GM18868 (cell line): ENCODE results near the gene VTCN1.

Experiments
- ATAC-seq: cut with Tn5 transposase; IDR thresholded peaks from one replicate; pipeline ENCODE4 v1.9.1; 2021; ENCODE audit warnings: mild to moderate bottlenecking, moderate library complexity; ENCODE audit not compliant: unreplicated experiment

Gene VTCN1

DNA sequence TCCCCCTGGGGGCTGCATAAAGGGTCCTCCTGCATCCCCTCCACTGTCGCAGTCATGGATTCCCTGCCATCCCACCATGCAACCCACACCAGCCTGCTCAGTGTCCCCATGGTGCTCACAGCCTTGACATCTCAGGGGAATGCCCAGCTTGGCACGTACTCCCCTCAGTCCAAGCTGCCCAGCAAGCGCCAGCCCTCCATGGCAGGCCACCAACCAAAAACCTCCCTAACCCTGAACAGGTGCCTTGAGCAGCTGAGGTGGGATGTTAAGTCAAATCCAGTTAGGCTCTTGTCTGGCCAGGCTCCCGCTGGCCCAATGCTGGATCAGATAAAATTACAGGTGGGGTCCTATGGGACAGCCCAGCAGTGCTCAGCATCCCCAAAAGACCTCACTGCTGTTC is 341 bp downstream of the VTCN1 start:
- ATAC-seq = no peak

DNA sequence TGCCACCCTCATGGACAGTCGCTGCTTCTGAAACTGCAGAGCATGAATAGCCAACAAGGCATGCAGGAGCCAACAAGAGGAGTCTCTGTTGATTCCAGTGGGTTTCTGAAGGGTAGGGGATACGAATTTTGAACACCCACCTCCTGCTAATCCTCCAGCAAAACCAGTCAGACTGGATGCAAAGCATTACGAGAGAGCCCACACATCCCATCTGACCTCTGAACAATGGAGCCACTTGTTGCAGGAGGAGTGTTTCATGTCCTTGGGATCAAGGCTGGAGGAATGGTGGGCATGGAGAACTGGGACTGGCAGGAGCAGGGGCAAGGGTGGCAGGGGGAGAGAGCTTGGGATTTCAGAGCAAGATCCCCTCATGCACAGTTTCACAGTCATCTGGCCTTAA is 1.6 kb downstream of the VTCN1 start:
- no peak for ATAC-seq

DNA sequence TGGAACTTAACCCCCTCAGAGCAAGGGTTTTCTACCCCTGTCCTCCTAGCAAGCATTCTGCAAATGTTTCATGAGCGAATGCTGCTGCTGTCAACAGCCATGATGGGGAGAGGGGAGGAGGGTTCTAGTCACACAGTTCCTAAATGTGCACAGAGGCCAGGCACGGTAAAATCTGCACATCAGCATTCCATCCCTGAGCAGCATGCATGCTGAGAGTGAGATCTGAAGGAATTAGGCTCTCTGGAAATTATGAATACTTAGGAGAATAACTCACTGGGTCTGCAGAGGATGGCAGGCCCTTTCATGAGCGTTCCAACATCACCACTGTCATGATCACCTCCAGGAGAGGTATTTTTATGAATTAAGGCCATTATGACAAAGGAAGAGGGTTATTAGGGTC is 2.1 kb downstream of the VTCN1 start:
- ATAC-seq = no peak

DNA sequence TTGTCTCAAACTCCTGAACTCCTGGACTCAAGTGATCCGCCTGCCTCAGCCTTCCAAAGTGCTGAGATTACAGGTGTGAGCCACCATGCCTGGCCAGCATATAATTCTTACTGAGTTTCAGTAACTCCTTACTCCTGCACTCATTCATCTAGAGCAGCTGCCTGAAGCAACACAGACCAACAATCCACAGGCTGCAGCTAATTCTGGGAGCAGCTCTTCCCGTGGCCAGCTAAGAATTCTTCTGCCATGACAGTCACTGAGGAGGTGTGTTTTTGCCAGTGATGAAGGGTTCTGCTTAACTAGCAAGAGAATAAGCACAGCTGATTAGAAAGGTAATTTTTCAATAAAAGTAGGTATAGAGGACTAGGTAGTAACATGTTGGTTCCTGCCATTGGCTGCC is 5.4 kb downstream of the VTCN1 start:
- ATAC-seq = no peak

DNA sequence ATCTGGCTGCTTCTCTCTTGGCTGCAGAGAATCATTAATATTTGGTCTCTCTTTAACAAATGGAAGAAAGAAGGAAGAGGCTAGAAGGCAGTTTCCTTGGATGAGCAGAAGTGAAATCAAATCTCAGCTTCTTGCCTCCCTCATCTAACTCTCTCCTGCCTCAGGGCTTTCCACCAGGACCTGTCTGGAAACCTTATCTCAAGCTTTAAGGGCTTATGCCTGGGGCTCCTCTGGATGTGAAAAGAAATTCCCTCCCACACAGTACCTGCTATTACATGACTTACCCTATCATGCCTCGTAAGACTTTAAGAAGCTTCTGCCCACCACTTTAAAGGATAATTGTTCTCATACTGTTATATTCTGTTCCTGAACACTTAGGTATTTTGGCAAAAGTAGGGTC is 8.9 kb downstream of the VTCN1 start:
- no peak for ATAC-seq

DNA sequence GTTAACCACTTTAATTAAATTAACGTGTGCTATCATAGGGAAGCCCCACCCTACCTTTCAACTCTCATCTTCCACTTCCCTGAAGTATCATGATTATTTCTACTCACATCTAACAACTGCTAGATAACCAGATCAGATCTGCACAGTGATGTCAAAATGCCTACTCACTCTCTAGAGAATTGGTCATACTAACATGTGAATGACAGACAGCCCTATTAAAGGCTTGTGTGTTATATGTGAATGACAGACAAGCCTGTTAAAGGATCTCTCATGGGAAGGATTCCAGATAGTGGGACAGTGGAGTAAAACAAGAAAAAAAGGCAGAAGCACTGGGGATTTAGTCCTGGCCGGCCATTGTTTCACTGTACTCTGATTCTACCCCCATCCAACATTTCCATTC is 12.6 kb downstream of the VTCN1 start:
- ATAC-seq = no peak

DNA sequence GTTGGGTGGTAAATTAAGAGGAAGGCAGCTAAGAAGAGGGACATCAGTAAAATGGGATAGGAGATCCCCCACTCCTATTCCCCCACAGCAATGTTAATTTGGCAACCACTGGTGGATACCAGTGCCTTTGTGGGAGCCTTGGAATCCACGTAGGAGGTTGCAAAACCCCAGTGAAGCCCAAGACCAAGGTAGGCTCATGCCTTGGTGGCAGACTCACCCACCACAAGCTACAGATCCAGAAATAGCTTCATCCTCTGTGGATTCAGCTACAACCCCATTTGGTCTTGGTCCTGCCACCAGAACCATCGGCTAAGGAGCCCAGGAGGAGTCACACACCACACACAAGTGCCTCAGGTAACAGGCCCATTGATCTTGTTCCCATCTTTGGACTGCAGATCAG is 21.0 kb downstream of the VTCN1 start:
- ATAC-seq = no peak

DNA sequence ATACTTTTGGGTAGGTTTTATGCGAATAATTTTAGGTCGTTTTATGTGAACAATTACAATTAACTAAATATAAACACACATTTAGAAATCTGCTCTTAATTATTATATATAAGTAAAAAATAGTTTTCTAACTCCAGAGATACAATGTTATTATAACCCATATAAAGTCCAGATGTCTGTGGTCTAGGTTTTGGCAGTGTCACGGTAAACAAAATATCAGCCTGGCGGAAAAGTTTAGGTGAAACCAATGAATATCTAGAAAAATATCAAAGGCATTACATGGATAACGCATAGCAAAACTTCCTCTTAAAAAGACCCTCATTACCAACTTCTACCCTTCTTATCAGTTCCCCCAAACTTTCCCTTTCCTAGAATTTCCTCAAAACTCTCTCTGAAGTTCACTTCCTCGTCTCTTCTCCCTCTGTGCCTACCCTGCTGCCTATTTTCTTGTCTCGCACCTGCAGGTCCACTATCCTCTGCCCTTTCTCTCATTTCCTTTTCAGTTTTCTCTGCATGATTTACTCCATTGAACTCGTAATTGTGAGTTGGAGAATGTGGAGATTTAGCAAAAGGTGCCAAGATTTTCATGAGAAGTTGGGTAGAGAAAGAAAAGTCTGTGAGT is 21.8 kb downstream of the VTCN1 start:
- no peak for ATAC-seq

DNA sequence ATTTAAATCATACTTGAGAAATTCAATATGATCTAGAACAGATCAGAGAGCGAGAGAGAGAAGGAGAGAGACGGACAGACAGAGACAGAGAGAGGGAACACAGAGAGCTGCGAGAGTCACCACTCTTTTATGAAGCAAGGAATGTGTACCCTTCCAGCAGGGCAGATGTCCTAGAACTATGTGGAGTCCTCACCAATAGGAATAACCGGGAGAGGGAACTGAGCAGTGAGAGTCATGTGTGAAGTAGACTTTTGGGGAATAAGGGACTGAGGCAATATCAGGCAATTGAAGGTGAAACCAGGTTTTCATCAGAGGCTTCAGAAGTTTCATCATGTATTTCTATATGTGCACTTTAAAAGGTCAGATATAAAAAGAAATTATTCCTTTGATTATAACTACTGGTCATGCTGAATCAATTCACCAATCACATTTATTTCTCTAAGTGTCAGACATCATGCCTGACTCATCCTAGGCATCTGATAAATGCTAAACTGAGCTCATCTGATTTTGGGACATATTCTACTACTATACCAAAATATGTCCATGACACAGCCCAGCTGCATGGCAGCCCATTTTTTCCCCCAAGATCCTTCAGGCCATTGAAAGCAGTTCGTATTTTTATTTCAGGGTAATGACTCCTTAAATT is 22.4 kb downstream of the VTCN1 start:
- no peak for ATAC-seq

DNA sequence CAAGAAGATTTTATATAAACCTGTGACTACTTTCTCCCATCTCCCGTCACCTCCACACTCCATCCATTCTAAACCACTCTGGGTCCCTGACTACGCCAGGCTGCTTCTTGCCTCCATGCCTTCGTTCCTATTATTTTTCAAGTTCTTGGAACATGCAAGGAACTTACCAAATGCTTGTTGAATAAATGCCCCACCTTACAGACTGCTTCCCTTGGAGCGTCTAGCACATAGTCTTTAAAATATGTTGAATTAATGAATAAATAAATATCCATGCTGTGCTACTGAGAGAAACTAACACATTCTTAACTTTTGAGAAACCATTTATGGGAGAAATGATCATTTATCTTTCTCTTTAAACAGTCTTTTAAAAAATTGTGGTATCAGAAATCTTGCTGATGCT is 27.6 kb downstream of the VTCN1 start:
- ATAC-seq = no peak

DNA sequence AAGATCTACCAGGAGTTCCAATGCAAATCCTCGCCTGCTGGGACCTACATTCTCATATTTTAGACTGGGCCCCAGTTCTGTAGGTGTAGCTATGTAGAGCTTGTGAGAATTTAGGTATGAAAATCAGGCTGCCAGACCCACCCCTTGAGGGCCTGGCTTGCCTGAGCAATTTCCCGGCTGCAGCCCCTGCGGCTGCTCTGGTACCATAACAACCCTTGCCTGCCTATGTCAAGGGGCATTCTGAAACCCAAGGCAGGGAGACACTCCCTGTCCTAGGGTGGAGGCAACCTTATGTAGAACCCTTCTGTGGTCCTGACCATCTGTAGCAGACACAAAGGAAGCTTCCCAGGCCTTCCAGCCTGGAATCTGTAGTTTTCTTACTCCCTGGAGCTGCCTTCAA is 28.4 kb downstream of the VTCN1 start:
- ATAC-seq = no peak

DNA sequence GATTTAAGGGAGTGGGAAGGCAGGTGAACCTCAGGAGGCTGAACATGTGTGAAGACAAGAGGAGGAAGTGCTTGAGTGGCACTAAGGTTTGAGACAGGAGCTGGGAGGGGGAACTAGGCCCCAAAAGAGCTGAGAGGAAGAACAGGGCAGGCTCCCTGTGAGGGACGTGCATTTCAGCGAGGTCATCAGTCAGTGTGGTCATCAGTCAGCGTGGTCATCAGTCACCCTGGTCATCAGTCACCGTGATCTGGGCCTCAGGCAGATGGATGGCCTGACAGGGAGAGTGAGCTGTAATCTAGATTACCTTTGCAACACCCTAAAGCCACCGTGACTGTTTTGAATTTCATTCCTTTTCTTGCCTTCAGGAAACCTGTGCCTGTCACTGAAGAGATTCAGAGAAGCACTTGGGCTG is 29.1 kb downstream of the VTCN1 start:
- no peak for ATAC-seq

DNA sequence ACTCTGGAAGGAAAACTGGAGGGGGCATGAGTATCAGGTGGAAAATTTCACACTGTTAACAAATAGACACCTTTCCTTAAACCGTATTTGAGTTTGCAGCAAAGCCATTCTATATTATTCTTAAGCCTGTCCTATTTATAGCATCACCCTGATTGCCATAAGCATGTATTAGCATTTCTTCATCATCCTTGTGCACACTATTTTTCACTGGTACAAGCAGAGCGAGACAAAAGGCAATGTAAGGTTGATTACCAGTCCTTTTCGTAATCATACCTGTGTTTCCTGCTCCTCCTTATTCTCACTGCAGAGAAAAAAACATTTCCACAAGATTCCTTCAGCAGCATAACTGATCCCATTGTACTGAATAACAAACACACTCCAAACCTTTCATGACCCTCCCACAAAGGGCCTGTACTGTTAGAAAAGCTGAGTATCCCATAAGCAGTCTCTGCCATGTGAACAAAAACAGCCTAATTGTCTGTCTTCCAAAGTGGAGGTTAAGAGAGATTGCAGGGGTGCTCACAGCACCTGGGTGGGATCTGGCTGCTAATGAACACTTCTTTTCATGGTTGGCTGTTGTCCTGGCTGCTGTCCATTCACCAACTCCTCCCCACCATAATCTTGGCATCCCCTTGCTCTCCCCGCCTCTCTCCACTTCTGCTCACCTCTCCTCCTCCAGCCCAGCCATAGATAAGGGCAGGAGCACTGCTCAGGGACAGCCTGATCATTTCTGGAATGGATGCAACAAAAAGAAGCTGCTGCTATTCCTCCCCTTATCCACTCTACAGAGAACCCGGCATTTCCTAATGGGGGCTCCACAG is 30.4 kb downstream of the VTCN1 start:
- no peak for ATAC-seq

DNA sequence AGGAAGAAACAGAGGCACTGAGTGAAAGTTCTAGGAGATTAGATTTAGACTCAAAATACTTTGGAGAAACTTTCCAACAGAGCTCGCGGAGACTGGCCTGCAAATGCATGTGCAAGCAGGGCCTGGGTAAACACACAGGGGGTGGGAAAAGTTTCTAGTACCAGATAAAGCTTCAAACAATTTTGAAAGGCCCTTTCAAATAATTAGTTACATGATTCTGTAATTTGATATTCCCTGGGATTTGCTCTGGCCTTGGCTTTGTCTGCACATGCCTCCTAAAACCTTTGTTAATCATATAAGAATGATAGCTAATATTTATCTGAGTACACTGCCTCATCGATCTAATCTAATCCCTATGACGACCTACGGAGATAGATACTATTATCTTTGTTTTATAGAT is 31.3 kb downstream of the VTCN1 start:
- ATAC-seq = no peak

DNA sequence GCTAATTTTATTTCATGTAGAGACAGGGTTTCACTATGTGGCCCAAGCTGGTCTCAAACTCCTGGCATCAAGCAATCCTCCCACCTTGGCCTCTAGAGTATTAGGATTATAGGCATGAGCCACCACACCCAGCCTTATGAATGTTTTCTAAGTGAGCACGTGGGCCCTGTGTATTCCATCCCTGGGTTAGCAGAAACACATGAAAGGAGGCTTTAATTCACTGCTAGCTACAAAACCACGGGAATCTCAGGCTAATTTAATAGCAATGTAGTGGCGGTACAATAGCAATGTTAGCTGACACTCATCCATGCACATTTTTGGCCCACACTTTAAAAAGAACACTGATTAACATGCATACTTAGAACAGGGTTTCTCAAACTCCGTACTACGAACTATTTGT is 32.0 kb downstream of the VTCN1 start:
- no peak for ATAC-seq

DNA sequence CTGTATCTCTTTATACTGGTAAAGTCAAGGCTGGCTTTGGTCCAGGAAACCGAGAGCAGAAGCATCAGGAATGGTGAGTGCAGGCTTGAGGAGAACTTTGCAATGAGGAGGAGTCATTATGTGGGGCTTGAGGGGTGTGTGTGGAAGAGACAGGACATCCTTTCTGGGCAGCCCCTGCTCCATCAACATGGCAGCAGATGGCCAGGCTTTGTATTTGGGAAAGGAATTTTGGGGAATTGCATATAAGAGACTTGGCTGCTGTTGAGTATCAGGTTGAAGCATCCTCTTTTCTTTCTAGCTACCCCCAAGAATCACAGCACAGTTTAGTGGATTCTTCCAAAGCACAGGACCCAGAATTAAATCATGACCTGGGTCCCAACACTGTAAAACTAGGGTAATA is 33.4 kb downstream of the VTCN1 start:
- ATAC-seq = no peak

DNA sequence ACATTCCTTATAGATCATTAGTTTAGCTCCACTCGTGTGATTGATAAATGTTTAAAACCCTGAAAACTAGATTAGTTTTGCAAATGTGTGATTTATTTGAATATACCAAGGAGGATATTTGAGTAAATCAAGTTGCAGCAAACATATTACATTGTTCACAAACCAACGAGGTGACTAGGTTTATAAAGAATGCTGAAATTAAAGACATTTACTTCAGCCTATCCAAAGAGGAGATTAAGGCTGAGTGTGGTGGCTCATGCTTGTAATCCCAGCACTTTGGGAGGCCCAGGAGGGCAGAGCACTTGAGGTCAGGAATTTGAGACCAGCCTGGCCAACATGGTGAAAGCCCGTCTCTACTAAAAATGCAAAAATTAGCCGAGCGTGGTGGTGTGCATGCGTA is 34.1 kb downstream of the VTCN1 start:
- ATAC-seq = no peak

DNA sequence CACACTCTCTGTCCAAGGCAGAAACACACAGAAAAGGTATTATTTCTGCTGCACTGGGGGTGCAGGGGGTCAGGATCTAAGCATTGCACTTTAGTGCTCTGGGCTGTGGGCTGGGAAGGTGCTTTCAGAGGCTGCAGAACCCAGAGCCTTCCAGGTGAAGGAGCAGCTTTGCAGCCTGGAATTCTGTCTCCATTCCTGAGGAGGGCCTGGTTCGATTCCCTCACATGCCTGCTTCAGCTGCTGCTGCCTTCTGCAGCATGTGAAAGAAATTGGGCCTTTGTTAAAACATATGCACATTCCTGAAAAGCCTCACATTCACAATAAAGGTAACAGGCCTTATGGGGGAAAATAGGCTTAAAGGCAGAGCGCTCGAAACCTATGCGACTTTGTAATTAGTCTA is 35.9 kb downstream of the VTCN1 start:
- ATAC-seq = no peak

DNA sequence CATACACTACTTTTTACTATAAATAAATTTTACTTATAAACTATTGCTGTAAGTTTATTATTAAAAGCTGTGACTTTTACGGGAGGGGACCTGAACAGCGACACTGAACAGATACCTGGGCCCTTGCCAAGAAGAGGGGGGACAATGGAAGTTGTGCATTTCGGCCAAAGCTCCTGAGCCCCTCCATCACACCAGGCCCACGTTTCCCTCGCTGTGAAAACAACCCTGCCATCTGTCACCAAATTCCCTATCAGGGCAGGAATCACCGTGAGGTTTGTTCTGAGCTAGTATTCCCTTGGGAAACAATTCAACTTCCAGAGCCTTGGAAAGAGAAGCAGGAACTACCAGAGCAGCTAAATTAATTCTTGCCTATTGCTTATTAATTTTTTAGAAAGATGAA is 37.0 kb downstream of the VTCN1 start:
- ATAC-seq = no peak

DNA sequence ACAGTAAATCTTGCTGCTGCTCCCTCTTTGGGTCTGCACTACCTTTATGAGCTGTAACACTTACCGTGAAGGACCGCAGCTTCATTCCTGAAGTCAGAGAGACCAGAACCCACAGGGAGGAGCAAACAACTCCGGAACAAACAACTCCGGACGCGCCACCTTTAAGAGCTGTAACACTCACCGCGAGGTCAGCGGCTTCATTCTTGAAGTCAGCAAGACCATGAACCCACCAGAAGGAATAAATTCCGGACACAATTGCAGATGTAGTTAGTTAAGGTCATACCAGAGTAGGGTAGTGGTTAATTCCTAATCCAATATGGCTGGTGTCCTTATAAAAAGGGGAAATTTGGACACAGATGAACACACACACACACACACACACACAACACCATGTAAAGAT is 37.7 kb downstream of the VTCN1 start:
- no peak for ATAC-seq

DNA sequence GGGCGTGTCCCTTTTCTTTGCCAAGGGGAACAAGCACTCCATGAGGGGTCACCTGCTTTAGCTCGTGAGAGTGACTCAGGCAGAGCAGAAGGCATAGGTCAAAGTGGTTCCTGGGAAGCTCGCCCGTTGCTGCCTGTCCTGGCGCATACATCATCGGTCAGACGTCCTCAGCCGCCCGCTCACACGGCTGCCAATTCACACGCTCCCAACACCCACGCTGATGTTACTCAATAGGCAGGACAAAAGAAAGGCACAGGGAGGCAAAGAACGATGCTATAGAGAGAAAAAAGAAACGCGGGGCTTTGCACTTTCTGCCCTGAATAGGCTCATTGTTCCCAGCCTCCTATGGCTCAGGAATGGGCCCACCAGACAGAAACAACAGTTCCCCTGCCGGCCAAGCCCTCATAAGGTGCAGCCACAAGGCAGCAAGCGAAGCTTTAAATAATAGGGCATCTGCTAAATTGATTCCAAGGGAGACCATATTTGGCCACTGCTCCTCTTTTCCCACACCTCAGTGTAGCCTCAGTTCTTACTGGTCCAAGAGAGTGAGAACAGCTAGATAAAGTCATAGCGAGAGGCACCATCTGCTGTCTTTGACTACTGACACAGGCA is 38.7 kb downstream of the VTCN1 start:
- no peak for ATAC-seq
